Panc1 (cell line): ENCODE data around the gene SLC22A3.

Experiments used
- POLR2AphosphoS5 ChIP-seq: IDR thresholded peaks from 2 replicates; pipeline ENCODE4 v1.6.1; 2012; ENCODE audit warnings: mild to moderate bottlenecking, low read depth, low read length, moderate library complexity
- SIN3A ChIP-seq: IDR thresholded peaks from 2 replicates; pipeline ENCODE4 v1.6.1; 2012; ENCODE audit warnings: low read depth, mild to moderate bottlenecking, low read length, moderate library complexity, borderline replicate concordance; ENCODE audit not compliant: insufficient read depth
- TCF7L2 ChIP-seq: IDR thresholded peaks from 2 replicates; pipeline ENCODE4 v1.6.1; 2011; ENCODE audit warnings: mild to moderate bottlenecking, low read depth, low read length, inconsistent platforms
- TF ChIP-seq, protein P1 (sequence below): fragments of 450-650 bp; IDR thresholded peaks from 2 replicates; pipeline ENCODE4 v1.5.1; 2017; ENCODE audit warnings: mild to moderate bottlenecking
- TF ChIP-seq, protein P2 (sequence below), 2 experiments: IDR thresholded peaks; 2 replicates each; pipeline ENCODE4 v1.6.1; 2011 to 2012; ENCODE audit warnings: low read depth in 2 of 2, control low read depth in 1 of 2, low read length in 1 of 2, mild to moderate bottlenecking in 1 of 2, moderate library complexity in 1 of 2; ENCODE audit not compliant: insufficient read depth in 1 of 2

DNA sequence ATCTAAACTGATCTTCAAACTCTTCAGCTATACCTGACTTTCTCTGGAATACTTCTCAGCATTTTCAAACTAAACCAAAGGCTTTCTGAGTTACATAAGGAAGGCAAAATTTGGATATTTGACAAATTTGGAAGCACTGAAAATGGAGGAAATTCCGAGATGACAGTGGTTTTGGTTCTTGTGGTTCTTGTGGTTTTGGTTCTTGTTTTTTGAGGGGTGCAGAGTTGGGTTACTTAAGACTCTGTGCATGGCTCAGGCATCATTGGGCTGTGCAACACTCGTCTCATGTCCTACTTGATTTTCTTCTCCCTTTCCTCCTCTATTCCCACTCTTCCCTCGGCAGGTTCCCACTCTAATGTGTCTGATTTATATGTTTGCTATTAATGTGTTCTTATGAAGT is 78.0 kb downstream of the SLC22A3 start:
- TF ChIP-seq, protein P1, sequence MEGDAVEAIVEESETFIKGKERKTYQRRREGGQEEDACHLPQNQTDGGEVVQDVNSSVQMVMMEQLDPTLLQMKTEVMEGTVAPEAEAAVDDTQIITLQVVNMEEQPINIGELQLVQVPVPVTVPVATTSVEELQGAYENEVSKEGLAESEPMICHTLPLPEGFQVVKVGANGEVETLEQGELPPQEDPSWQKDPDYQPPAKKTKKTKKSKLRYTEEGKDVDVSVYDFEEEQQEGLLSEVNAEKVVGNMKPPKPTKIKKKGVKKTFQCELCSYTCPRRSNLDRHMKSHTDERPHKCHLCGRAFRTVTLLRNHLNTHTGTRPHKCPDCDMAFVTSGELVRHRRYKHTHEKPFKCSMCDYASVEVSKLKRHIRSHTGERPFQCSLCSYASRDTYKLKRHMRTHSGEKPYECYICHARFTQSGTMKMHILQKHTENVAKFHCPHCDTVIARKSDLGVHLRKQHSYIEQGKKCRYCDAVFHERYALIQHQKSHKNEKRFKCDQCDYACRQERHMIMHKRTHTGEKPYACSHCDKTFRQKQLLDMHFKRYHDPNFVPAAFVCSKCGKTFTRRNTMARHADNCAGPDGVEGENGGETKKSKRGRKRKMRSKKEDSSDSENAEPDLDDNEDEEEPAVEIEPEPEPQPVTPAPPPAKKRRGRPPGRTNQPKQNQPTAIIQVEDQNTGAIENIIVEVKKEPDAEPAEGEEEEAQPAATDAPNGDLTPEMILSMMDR: no peak
- TF ChIP-seq SIN3A: no peak
- no peak for TF ChIP-seq POLR2AphosphoS5
- TF ChIP-seq TCF7L2: no peak
- TF ChIP-seq, protein P2, sequence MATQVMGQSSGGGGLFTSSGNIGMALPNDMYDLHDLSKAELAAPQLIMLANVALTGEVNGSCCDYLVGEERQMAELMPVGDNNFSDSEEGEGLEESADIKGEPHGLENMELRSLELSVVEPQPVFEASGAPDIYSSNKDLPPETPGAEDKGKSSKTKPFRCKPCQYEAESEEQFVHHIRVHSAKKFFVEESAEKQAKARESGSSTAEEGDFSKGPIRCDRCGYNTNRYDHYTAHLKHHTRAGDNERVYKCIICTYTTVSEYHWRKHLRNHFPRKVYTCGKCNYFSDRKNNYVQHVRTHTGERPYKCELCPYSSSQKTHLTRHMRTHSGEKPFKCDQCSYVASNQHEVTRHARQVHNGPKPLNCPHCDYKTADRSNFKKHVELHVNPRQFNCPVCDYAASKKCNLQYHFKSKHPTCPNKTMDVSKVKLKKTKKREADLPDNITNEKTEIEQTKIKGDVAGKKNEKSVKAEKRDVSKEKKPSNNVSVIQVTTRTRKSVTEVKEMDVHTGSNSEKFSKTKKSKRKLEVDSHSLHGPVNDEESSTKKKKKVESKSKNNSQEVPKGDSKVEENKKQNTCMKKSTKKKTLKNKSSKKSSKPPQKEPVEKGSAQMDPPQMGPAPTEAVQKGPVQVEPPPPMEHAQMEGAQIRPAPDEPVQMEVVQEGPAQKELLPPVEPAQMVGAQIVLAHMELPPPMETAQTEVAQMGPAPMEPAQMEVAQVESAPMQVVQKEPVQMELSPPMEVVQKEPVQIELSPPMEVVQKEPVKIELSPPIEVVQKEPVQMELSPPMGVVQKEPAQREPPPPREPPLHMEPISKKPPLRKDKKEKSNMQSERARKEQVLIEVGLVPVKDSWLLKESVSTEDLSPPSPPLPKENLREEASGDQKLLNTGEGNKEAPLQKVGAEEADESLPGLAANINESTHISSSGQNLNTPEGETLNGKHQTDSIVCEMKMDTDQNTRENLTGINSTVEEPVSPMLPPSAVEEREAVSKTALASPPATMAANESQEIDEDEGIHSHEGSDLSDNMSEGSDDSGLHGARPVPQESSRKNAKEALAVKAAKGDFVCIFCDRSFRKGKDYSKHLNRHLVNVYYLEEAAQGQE (IDR thresholded peaks at IDR 0.05; ENCODE audit: insufficient read depth in 1 of 2, low read depth in 2 of 2, low read length in 1 of 2): no peak
